Measurements from ENCODE around the gene FHOD1. TPM values are rescaled to one million over a fixed set of nuclear protein-coding genes. Genes with fewer than 3 reads are reported as not detected.

Gene FHOD1
- total and polyA plus RNA-seq, 2 of the 13 experiments (the other 11 are each of a cell fraction or from before 2014, with no cell fraction given), result 20.0 to 20.8 TPM

- TF ChIP-seq TFE3 (CRISPR knock-in tag; IDR thresholded peaks at IDR 0.05) (no peak), ATRX (CRISPR knock-in tag; IDR thresholded peaks at IDR 0.05; ENCODE audit: borderline replicate concordance) (no peak), NFYB (CRISPR knock-in tag; IDR thresholded peaks at IDR 0.05) (no peak), ZNF292 (CRISPR knock-in tag; IDR thresholded peaks at IDR 0.05; ENCODE audit: borderline replicate concordance, low read depth) (peak; percentile 48; the same call in 1 of the 2 replicates), TEAD3 (CRISPR knock-in tag; optimal IDR thresholded peaks at IDR 0.05; ENCODE audit: borderline replicate concordance) (no peak), TOE1 (CRISPR knock-in tag; IDR thresholded peaks at IDR 0.05) (no peak), ZNF550 (CRISPR knock-in tag; IDR thresholded peaks at IDR 0.05; ENCODE audit: borderline replicate concordance) (no peak), ZNF850 (CRISPR knock-in tag; conservative IDR thresholded peaks at IDR 0.05) (no peak), ZNF367 (CRISPR knock-in tag; IDR thresholded peaks at IDR 0.05; ENCODE audit: borderline replicate concordance) (no peak), HIVEP1 (CRISPR knock-in tag; IDR thresholded peaks at IDR 0.05) (peak; percentile 33; the same call in 1 of the 2 replicates), TAF1 (CRISPR knock-in tag; IDR thresholded peaks at IDR 0.05) (no peak), MATR3 (CRISPR knock-in tag; IDR thresholded peaks at IDR 0.05) (no peak), ARHGAP35 (CRISPR knock-in tag; IDR thresholded peaks at IDR 0.05; ENCODE audit: borderline replicate concordance) (no peak), XBP1 (CRISPR knock-in tag; IDR thresholded peaks at IDR 0.05) (no peak), RNF2 (conservative IDR thresholded peaks at IDR 0.05; ENCODE audit: low read depth) (no peak), MAFK (conservative IDR thresholded peaks at IDR 0.05 in 1 of 2, IDR thresholded peaks at IDR 0.05 in 1 of 2; ENCODE audit: low read length in 2 of 2) (peak; percentile 52 to 60), RFXAP (CRISPR knock-in tag; IDR thresholded peaks at IDR 0.05; ENCODE audit: borderline replicate concordance) (no peak), FOSL1 (CRISPR knock-in tag; IDR thresholded peaks at IDR 0.05; ENCODE audit: borderline replicate concordance) (no peak), MIXL1 (CRISPR knock-in tag; IDR thresholded peaks at IDR 0.05) (no peak), PBX2 (CRISPR knock-in tag; IDR thresholded peaks at IDR 0.05) (no peak), ZNF660 (CRISPR knock-in tag; IDR thresholded peaks at IDR 0.05; ENCODE audit: borderline replicate concordance, low read depth) (no peak), NR2F1 (CRISPR knock-in tag; IDR thresholded peaks at IDR 0.05) (no peak)
These were observed 11.0 kb upstream of the FHOD1 start (continued) for GRCh38 chr16:67258161-67258835.
